ENCODE data around the gene TRIM27.

The TRIM27 gene

DNA sequence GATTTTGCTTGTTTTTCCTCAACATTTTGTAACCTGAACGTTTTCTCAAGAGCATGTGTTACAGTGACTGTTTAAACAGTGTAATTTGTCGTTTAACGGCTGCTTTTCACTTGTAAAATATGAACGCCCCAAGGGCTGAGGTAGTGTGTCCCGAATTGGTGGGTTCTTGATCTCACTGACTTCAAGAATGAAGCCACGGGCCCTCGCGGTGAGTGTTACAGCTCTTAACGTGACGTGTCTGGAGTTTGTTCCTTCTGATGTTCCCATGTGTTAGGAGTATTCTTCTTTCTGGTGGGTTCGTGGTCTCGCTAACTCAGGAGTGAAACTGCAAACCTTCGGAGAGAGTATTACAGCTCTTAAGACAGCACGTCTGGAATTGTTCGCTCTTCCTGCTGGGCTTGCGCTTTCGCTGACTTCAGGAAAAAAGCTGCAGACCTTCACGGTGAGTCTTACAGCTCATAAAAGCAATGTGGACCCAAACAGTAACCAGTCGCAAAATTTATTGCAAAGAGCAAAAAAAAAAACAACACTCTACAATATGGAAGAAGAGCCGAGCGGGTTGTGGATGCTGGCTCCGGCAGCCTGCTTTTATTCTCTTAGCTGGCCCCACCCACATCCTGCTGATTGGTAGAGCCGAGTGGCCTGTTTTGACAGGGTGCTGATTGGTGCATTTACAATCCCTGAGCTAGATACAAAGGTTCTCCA is 25.1 kb upstream of the TRIM27 start:
- Histone ChIP-seq H3K36me3 (replicated peaks) (no peaks in the 10 kb centered on the region), H3K4me1 (peaks cover 18% of the 10 kb centered on the region), H3K27me3 (ENCODE audit: low read depth) (no peaks in the 10 kb centered on the region), H3K9me3 (no peaks in the 10 kb centered on the region), H3K4me3 (no peak overlapping the region)
- in situ Hi-C loops (cut with MboI; ENCODE audit: low sequenced_read_pairs), result loop anchor here (5.0 kb wide), 1 partner anchor 33 kb away; no protein-coding TSS in a partner anchor
- peak; percentile 55 to 58 for DNase-seq (ENCODE audit: low spot score in 2 of 2)

DNA sequence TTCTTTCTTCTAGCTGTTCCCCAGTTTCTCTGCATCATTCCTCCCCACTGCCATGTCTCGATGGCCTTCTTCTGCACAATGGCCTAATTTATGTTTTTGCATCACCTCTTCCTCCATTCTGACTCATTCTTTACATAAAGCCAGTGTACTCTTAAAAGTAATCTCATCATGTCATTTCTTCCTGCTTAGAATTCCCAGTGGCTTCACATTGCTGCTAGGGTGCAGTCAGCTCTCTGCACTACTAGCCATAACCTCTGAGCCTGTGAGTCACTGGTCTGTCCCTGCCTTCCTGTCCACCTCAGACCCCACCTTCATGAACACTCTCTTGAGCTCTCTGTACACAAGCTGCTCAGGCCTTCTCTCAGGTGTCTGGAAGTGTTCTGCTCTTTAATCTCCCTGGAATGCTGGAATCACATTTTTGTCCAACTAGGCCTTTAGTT is 24.1 kb upstream of the TRIM27 start:
- no peaks in the 10 kb centered on the region for H3K27me3 ChIP-seq (ENCODE audit: low read depth)
- H3K9me3 ChIP-seq, result no peaks in the 10 kb centered on the region
- peak in 1 of 2 experiments; percentile 48 for DNase-seq (ENCODE audit: low spot score in 2 of 2)
- H3K36me3 ChIP-seq (replicated peaks), result no peaks in the 10 kb centered on the region
- in situ Hi-C loops (cut with MboI; ENCODE audit: low sequenced_read_pairs), result loop anchor here (5.0 kb wide), 1 partner anchor 34 kb away; no protein-coding TSS in a partner anchor
- H3K4me1 ChIP-seq, result peaks cover 19% of the 10 kb centered on the region
- H3K4me3 ChIP-seq, result no peak overlapping the region

DNA sequence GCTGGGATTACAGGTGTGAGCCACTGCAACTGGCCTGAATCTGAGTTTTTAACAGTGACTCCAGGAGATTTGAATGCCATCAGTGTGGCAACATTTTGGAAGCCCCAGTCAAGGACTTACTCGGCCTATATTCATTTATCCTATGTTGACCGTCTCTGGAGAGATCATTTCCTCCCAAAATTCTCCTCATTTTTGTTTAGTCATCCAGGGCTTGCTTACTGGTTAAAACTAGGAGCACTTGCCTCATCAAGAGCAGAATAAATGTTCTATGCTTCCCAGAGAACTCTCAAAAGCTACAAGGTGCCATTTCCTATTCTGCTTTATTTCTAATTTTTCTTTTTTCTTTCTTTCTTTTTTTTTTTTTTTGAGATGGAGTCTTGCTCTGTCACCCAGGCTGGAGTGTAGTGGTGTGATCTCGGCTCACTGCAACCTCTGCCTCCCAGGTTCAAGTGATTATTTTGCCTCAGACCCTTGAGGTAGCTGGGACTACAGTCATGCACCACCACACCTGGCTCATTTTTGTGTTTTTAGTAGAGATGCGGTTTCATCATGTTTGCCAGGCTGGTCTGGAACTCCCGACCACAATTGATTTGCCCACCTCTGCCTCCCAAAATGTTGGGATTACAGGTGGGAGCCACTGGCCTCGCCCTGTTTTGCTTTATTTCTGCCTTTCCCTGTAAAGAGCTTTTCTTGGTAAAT is 23.4 kb upstream of the TRIM27 start:
- in situ Hi-C loops (cut with MboI; ENCODE audit: low sequenced_read_pairs), result loop anchor here (5.0 kb wide), 1 partner anchor 35 kb away; no protein-coding TSS in a partner anchor
- peaks cover 19% of the 10 kb centered on the region for H3K4me1 ChIP-seq
- H3K4me3 ChIP-seq, result no peak overlapping the region
- no peak for DNase-seq (ENCODE audit: low spot score in 2 of 2)
- no peaks in the 10 kb centered on the region for H3K9me3 ChIP-seq
- H3K27me3 ChIP-seq (ENCODE audit: low read depth), result no peaks in the 10 kb centered on the region
- no peaks in the 10 kb centered on the region for H3K36me3 ChIP-seq (replicated peaks)

DNA sequence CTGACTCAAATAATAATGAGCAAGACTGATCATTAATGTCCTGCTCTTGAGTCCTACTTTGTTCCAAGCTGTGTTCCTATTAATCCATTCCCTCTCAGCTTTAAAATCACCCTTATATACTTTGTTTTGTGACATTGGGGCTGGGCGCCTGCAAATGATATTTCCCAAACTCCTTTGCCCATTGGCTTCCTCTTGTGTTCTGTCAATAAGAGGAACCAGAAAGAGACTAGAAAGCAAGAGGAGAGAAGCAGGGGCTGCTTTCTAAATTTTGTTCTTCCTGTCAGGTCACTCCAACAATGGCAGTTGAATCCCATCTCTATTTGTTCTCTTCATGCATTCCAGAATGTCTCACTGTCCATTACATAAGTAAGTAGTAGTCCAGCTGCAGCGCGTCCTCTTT is 21.6 kb upstream of the TRIM27 start:
- peaks cover 19% of the 10 kb centered on the region for H3K4me1 ChIP-seq

DNA sequence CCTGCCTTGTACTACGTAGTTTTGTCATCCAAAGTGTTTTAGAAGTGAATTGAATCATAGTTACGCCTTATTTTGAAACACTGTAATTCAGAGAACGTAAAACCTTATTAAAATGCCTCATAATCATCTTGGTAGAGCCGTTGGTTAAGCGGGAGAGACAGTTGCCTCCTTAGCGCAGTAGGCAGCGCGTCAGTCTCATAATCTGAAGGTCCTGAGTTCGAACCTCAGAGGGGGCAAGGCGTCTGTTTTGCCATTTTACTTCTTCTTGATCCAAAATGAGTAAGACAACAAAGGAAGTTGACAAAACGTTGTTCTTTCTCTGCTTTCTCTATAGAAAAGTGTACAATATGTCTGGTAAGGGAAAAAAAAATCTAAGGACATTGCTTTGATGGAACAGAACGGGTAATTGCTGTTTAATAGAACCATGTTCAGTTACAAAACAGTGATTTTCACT is 20.7 kb upstream of the TRIM27 start:
- Histone ChIP-seq H3K4me1 (peaks cover 19% of the 10 kb centered on the region), H3K36me3 (replicated peaks) (no peaks in the 10 kb centered on the region), H3K9me3 (no peaks in the 10 kb centered on the region), H3K27me3 (ENCODE audit: low read depth) (no peaks in the 10 kb centered on the region), H3K4me3 (peak overlapping the region; percentile 38)
- in situ Hi-C loops (cut with MboI; ENCODE audit: low sequenced_read_pairs), result no loop called here
- DNase-seq (ENCODE audit: low spot score in 2 of 2), result peak; percentile 71 to 82

More for the DNA sequence above, 21.6 kb upstream of the TRIM27 start:
- Histone ChIP-seq H3K9me3 (no peaks in the 10 kb centered on the region), H3K27me3 (ENCODE audit: low read depth) (no peaks in the 10 kb centered on the region), H3K4me3 (no peak overlapping the region), H3K36me3 (replicated peaks) (no peaks in the 10 kb centered on the region)
- in situ Hi-C loops (cut with MboI; ENCODE audit: low sequenced_read_pairs), result loop anchor here (5.0 kb wide), 1 partner anchor 37 kb away; no protein-coding TSS in a partner anchor
- DNase-seq (ENCODE audit: low spot score in 2 of 2), result no peak

DNA sequence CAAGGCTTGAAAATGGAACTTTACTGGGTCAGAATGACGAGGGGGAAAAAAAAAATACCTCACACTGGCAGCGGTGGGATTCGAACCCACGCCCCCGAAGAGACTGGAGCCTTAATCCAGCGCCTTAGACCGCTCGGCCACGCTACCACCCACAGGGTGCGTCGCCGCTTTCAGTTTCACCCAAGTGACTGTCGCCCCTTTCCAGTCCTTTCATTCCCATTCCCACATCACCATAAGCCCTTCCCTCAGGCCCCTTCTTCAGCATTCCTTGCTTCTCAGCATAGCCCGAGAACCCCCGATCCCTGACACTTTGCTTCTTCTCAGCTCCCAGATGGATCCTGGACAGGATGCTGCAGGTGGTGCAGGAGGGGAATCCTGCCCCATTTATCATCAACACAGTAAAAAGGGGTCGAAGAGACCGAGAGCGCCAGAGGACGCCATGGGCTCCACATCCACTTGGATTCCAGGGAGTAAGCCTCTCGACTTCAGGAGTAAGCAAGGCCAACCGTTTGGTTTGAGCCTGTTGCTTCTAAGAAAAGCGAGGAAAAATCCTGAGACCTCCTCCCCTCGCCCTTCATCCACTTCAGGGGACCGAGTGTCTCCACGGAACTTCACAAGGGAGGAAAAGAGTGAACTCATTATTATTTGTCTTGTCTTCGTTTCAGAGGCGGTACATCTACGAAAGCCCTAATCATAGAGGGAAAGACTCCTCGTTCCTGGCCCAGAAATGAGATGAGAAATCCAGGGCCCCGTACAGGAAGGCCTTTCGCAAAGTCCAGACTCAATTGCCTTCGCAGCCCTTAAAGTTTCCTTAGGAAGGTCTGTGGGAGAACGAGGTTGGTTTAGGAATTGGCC is 20.0 kb upstream of the TRIM27 start:
- H3K27me3 ChIP-seq (ENCODE audit: low read depth), result no peaks in the 10 kb centered on the region
- in situ Hi-C loops (cut with MboI; ENCODE audit: low sequenced_read_pairs), result no loop called here
- H3K9me3 ChIP-seq, result no peaks in the 10 kb centered on the region
- no peaks in the 10 kb centered on the region for H3K36me3 ChIP-seq (replicated peaks)
- DNase-seq (ENCODE audit: low spot score in 2 of 2), result peak; percentile 78 to 91
- H3K4me3 ChIP-seq, result peak overlapping the region; percentile 38
- peaks cover 16% of the 10 kb centered on the region for H3K4me1 ChIP-seq

DNA sequence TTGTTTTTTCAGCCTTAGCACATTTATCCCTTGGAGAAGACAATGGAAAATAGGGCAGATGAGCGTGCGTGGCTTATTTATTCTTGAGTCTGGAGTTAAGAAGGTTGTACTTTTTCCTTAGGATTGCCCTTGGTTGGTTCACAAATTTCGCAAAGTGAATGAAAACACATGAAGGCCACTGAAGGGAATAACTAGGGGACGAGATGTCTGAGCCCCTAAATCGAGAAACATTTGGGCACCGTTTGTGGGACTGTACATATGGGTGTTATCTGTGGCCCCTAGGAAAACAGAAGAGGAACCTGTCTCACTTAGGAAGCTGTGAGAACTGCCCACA is 19.4 kb upstream of the TRIM27 start:
- Histone ChIP-seq H3K9me3 (no peaks in the 10 kb centered on the region), H3K36me3 (replicated peaks) (no peaks in the 10 kb centered on the region), H3K4me1 (peaks cover 12% of the 10 kb centered on the region), H3K4me3 (peak overlapping the region; percentile 38), H3K27me3 (ENCODE audit: low read depth) (no peaks in the 10 kb centered on the region)
- in situ Hi-C loops (cut with MboI; ENCODE audit: low sequenced_read_pairs), result no loop called here
- DNase-seq (ENCODE audit: low spot score in 2 of 2), result no peak

DNA sequence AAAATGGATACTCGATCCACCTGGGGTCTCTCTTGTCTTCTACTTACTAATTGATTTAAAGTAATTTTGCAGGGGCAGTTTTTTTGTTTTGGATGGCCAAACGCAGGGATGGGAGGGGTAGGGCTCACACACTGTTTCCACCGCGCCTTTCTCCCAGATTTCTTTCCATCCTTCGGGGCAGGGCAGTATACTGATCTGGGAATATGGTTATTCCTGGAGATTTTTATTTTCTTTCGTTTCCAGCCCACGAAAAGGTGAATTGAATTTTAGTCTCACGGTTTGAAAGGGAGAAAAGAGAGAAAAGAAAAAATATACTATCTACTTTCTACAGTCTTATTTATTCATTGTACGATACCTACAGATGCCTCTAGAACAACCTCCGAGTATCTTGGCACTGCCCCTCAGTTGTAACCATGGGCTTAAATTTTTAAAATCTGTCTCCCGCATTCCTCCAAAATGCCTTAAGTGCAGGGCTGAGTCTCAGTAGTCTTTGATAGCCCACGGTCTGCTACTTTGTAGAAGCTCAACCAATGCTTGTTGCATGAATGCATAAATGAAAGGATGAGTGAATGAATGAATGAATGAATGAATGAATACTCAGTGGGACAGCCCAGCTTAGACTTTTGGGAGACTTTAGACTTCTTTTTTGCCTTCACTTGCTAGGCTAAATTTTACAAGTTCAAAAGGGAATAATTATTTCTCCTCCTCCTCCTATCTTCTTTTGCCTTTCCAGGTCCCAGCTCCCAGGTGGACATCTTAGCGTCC is 18.1 kb upstream of the TRIM27 start:
- Histone ChIP-seq H3K4me3 (peak overlapping the region; percentile 53), H3K4me1 (peaks cover 4% of the 10 kb centered on the region; the same call in 1 of the 2 replicates), H3K27me3 (ENCODE audit: low read depth) (no peaks in the 10 kb centered on the region), H3K36me3 (replicated peaks) (no peaks in the 10 kb centered on the region), H3K9me3 (no peaks in the 10 kb centered on the region)
- in situ Hi-C loops (cut with MboI; ENCODE audit: low sequenced_read_pairs), result no loop called here
- peak; percentile 75 to 79 for DNase-seq (ENCODE audit: low spot score in 2 of 2)

DNA sequence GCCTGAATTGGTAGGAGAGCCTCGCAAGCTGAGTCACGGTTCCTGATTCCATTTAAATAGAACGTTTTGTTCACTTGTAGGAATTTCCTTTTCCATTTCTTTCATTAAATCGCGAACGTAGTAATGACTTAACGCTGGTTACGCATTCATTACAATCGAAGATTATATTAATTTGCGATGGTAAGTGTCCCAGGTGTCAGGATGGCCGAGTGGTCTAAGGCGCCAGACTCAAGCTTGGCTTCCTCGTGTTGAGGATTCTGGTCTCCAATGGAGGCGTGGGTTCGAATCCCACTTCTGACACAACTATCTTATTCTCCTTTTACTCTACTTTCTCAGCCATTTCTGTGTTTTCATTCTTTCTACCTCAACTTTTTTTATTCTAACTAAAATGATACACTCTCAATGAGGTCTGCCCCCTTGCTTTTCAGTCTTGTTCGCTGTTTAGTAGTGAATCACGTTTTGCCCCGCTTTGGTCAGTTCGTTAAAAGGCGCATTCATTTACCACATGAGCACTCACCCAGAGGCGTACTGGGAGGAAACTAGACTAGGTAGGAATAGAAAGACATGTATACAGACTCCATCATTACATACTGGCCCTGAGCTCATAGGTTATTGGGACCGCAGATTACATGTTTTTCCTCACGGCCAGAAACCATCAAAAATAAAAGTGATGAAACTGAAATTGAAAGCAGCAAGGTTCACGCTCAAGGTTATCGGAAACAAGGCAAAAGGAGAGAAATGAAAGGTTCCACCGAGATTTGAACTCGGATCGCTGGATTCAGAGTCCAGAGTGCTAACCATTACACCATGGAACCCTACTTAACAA is 17.3 kb upstream of the TRIM27 start:
- H3K27me3 ChIP-seq (ENCODE audit: low read depth), result no peaks in the 10 kb centered on the region
- peak; percentile 62 to 88 for DNase-seq (ENCODE audit: low spot score in 2 of 2)
- in situ Hi-C loops (cut with MboI; ENCODE audit: low sequenced_read_pairs), result no loop called here

DNA sequence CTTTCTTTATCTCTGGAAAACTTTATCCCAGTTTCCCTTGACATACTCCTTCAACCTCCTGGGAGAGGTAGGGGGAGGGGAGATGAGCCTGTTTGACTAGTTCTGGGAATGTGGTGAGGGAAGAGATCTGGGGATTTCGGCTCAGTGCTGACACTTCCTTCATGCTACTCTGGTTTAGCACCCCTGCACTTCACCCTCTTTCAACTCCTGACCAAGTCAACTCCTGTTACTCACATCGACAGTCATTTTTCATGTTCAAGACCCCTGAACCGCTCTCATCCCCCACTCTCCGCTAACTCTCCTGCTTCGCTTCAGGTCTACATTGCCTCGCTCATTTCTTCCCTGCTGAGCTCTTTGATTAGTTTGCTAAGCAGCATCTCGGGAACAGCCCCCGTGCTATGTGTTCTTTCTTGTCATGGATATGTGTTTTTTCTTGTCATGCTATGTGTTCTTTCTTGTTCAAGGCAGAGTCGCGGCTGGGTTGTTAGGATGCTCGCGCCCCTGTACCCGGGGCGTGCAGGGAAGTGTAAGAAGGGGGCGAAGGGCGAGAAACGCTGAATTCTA is 16.6 kb upstream of the TRIM27 start:
- in situ Hi-C loops (cut with MboI; ENCODE audit: low sequenced_read_pairs), result no loop called here
- no peaks in the 10 kb centered on the region for H3K36me3 ChIP-seq (replicated peaks)
- H3K27me3 ChIP-seq (ENCODE audit: low read depth), result no peaks in the 10 kb centered on the region
- no peaks in the 10 kb centered on the region for H3K9me3 ChIP-seq
- peak overlapping the region; percentile 53 for H3K4me3 ChIP-seq
- peak; percentile 74 to 75 for DNase-seq (ENCODE audit: low spot score in 2 of 2)
- peaks cover 4% of the 10 kb centered on the region; the same call in 1 of the 2 replicates for H3K4me1 ChIP-seq

More for the DNA sequence above, 17.3 kb upstream of the TRIM27 start:
- Histone ChIP-seq H3K4me3 (peak overlapping the region; percentile 53), H3K36me3 (replicated peaks) (no peaks in the 10 kb centered on the region), H3K4me1 (peaks cover 4% of the 10 kb centered on the region; the same call in 1 of the 2 replicates), H3K9me3 (no peaks in the 10 kb centered on the region)

DNA sequence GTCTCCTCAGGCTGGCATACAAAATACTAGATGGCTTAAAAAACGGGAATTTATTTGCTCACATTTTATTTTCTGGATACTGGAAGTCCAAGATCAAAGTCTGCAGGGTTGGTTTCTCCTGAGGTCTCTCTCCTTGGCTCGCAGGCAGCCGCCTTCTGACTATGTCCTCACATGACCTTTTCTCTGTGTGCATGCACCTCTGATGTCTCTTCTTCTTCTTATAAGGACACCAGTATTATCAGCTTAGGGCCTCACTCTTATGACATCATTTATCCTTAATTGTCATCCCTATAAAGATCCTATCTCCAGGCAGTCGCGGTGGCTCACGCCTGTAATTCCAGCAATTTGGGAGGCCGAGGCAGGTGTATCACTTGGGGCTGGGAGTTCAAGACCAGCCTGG is 9.3 kb upstream of the TRIM27 start:
- in situ Hi-C loops (cut with MboI; ENCODE audit: low sequenced_read_pairs), result no loop called here
- Histone ChIP-seq H3K27me3 (ENCODE audit: low read depth) (no peaks in the 10 kb centered on the region), H3K36me3 (replicated peaks) (no peaks in the 10 kb centered on the region), H3K4me3 (no peak overlapping the region), H3K4me1 (peaks cover 5% of the 10 kb centered on the region), H3K9me3 (no peaks in the 10 kb centered on the region)
- DNase-seq (ENCODE audit: low spot score in 2 of 2), result no peak

Measured in HAP-1 (cell line).